ENCODE measurements around the gene FAM3C. TPM values are rescaled to one million over a fixed set of nuclear protein-coding genes. Genes with fewer than 3 reads are reported as not detected.

The FAM3C gene
- total RNA-seq, 4 donors from 2014 or later: 27.4 to 48.1 (median 31.8) TPM

- ATAC-seq: no peak
- H3K27ac ChIP-seq: no peak overlapping the region
- WGBS, 2 donors (ENCODE audit: low coverage in 1 of 2): 76 to 83% methylated on average over 4 of the region's 4 CpGs
- H3K4me1 ChIP-seq: no peaks in the 10 kb centered on the region
- H3K27me3 ChIP-seq: no peaks in the 10 kb centered on the region
- no peaks in the 10 kb centered on the region for H3K36me3 ChIP-seq
- H3K4me3 ChIP-seq: no peak overlapping the region
- peaks cover 0 to 4% (median 0%) of the 10 kb centered on the region in 3 donors for H3K9me3 ChIP-seq
- TF ChIP-seq POLR2A (IDR thresholded peaks at IDR 0.05) (no peak), CTCF (IDR thresholded peaks at IDR 0.05) (no peak), EP300 (IDR thresholded peaks at IDR 0.05) (no peak), POLR2AphosphoS5 (IDR thresholded peaks at IDR 0.05) (no peak)
Measured at GRCh38 chr7:121307021-121307574, 89.0 kb downstream of the FAM3C start.

GRCh38 chr7:121306565-121306964 is 89.5 kb downstream of the FAM3C start:
- H3K4me3 ChIP-seq: no peak overlapping the region
- 51 to 57% methylated on average over 3 of the region's 3 CpGs for WGBS, 2 donors (ENCODE audit: low coverage in 1 of 2)
- no peaks in the 10 kb centered on the region for H3K4me1 ChIP-seq
- H3K9me3 ChIP-seq: peaks cover 0 to 4% (median 0%) of the 10 kb centered on the region in 3 donors
- H3K27ac ChIP-seq: no peak overlapping the region
- H3K27me3 ChIP-seq: no peaks in the 10 kb centered on the region
- no peak for TF ChIP-seq POLR2A (IDR thresholded peaks at IDR 0.05)
- no peak for TF ChIP-seq POLR2AphosphoS5 (IDR thresholded peaks at IDR 0.05)
- TF ChIP-seq EP300 (IDR thresholded peaks at IDR 0.05): no peak
- TF ChIP-seq CTCF (IDR thresholded peaks at IDR 0.05): no peak
- no peak for ATAC-seq
- H3K36me3 ChIP-seq: no peaks in the 10 kb centered on the region

GRCh38 chr7:121305109-121305508 is 91.0 kb downstream of the FAM3C start:
- TF ChIP-seq EP300 (IDR thresholded peaks at IDR 0.05): no peak
- TF ChIP-seq CTCF (IDR thresholded peaks at IDR 0.05): no peak
- TF ChIP-seq POLR2AphosphoS5 (IDR thresholded peaks at IDR 0.05): no peak
- no peak for TF ChIP-seq POLR2A (IDR thresholded peaks at IDR 0.05)

GRCh38 chr7:121304102-121304658 is 91.9 kb downstream of the FAM3C start:
- WGBS, 2 donors (ENCODE audit: low coverage in 1 of 2): 75 to 92% methylated on average over 1 of the region's 1 CpG
- no peak for ATAC-seq
- Histone ChIP-seq H3K4me3 (no peak overlapping the region), H3K4me1 (no peaks in the 10 kb centered on the region), H3K27me3 (no peaks in the 10 kb centered on the region), H3K36me3 (no peaks in the 10 kb centered on the region), H3K27ac (no peak overlapping the region), H3K9me3 (no peaks in the 10 kb centered on the region)
- no peak for TF ChIP-seq CTCF (IDR thresholded peaks at IDR 0.05)

More at GRCh38 chr7:121305109-121305508, 91.0 kb downstream of the FAM3C start:
- no peak for ATAC-seq
- Histone ChIP-seq H3K27me3 (no peaks in the 10 kb centered on the region), H3K9me3 (peaks cover 0 to 4% (median 0%) of the 10 kb centered on the region in 3 donors), H3K36me3 (no peaks in the 10 kb centered on the region), H3K4me1 (no peaks in the 10 kb centered on the region), H3K4me3 (no peak overlapping the region), H3K27ac (no peak overlapping the region)
- 76 to 81% methylated on average over 3 of the region's 3 CpGs for WGBS, 2 donors (ENCODE audit: low coverage in 1 of 2)

- Histone ChIP-seq H3K36me3 (no peaks in the 10 kb centered on the region), H3K4me1 (no peaks in the 10 kb centered on the region), H3K27ac (no peak overlapping the region), H3K9me3 (no peaks in the 10 kb centered on the region), H3K4me3 (no peak overlapping the region), H3K27me3 (no peaks in the 10 kb centered on the region)
- no peak for ATAC-seq
- WGBS, 2 donors (ENCODE audit: low coverage in 1 of 2): 94% methylated on average over 5 to 6 of the region's 6 CpGs
- TF ChIP-seq POLR2AphosphoS5 (IDR thresholded peaks at IDR 0.05) (no peak), POLR2A (IDR thresholded peaks at IDR 0.05) (no peak), CTCF (IDR thresholded peaks at IDR 0.05) (no peak), EP300 (IDR thresholded peaks at IDR 0.05) (no peak)
Measured at GRCh38 chr7:121303422-121304101, 92.5 kb downstream of the FAM3C start.

Measured in gastroesophageal sphincter (tissue), 4 donors.